ENCODE results near the gene MEIS2. TPM values are rescaled to one million over a fixed set of nuclear protein-coding genes. Genes with fewer than 3 reads are reported as not detected.

The MEIS2 gene
- total and polyA plus RNA-seq, 2 donors (not counting 3 experiments of a cell fraction or from before 2014, with no cell fraction given): 22.5 to 26.2 TPM

DNA sequence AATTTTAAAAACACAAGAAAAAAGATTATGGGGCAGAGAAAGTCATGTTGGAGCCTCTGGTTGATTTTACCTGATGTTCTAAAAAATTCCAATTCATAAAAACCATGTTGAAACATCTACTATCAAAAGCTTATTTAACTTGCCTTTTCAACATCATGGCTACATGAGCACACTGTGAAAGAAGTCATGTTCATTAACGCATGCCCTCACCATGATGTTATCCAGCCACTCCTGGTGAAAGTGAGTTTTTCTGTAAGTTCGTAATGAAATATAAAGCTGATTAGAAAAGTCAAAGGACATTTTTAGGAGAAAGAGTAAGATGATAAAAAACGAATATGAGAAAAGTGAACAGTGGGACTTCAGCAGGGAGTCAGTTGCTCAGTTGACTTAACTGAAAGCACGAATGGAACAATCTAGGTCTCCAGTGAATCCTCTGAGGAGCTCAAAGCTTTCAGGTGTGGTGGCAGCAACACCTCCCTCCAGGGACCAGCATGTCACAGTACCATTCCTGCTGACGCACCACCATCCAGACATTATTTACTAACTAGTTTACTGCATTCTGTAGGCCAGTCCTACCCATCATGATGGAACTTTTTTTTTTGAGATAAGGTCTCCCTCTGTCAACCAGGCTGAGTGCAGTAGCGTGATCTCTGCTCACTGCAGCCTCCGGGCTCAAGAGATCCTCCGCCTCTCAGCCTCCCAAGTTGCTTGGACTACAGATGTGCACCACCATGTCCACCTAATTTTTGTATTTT lies 95.2 kb downstream of the MEIS2 start:
- Histone ChIP-seq H3K36me3 (ENCODE audit: control insufficient read depth in 2 of 2, extremely low read depth in 1 of 2, insufficient read depth in 2 of 2, low read length in 2 of 2) (peaks cover 0 to 4% of the 10 kb centered on the region in 2 experiments), H3K9ac (replicated peaks; ENCODE audit: extremely low read depth, insufficient read depth, low read length) (no peak overlapping the region), H3K79me2 (ENCODE audit: control insufficient read depth, insufficient read depth, low read length) (no peaks in the 10 kb centered on the region), H2AFZ (ENCODE audit: low read depth, low read length) (no peak overlapping the region), H3K27ac (ENCODE audit: insufficient read depth, low read depth, low read length) (no peak overlapping the region), H3K4me2 (ENCODE audit: insufficient read depth, low read length) (no peak overlapping the region), H3K9me1 (replicated peaks; ENCODE audit: control insufficient read depth, extremely low read depth, insufficient read depth, low read length) (no peaks in the 10 kb centered on the region), H3K9me3 (replicated peaks; ENCODE audit: control insufficient read depth, insufficient read depth, low read length) (no peaks in the 10 kb centered on the region), H3K4me1 (ENCODE audit: control insufficient read depth, extremely low read depth, insufficient read depth, low read length) (no peaks in the 10 kb centered on the region), H3K4me3 (replicated peaks in 1 of 3; ENCODE audit: insufficient read depth in 1 of 3, low read depth in 1 of 3, low read length in 3 of 3) (no peak overlapping the region), H4K20me1 (replicated peaks; ENCODE audit: control insufficient read depth, extremely low read depth, insufficient read depth, low read length) (no peaks in the 10 kb centered on the region), H3K27me3 (ENCODE audit: control insufficient read depth in 2 of 2, insufficient read depth in 2 of 2, low read length in 2 of 2) (no peaks in the 10 kb centered on the region)
- TF ChIP-seq, protein P1, sequence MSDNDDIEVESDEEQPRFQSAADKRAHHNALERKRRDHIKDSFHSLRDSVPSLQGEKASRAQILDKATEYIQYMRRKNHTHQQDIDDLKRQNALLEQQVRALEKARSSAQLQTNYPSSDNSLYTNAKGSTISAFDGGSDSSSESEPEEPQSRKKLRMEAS (IDR thresholded peaks at IDR 0.05; ENCODE audit: insufficient read depth, insufficient read length): no peak
- TF ChIP-seq JUN (IDR thresholded peaks at IDR 0.05; ENCODE audit: borderline replicate concordance, insufficient read depth, insufficient read length, low read depth) (no peak), POLR2A (IDR thresholded peaks at IDR 0.05; ENCODE audit: low read depth, low read length) (no peak), EZH2 (IDR thresholded peaks at IDR 0.05; ENCODE audit: borderline replicate concordance, low read depth, low read length, severe bottlenecking) (no peak), FOS (IDR thresholded peaks at IDR 0.05; ENCODE audit: borderline replicate concordance, insufficient read depth, low read length) (no peak), MYC (IDR thresholded peaks at IDR 0.05; ENCODE audit: low read depth, low read length) (no peak), POLR2AphosphoS5 (IDR thresholded peaks at IDR 0.05; ENCODE audit: insufficient read depth, low read depth, low read length) (no peak), GATA2 (IDR thresholded peaks at IDR 0.05; ENCODE audit: insufficient read depth, insufficient read length, low read depth, low read length) (no peak)
- intact Hi-C loops (cut with micrococcal nuclease) (no loop called here), dilution Hi-C loops (cut with MboI; ENCODE audit: extremely low pct_ligation_motif_present, low sequenced_read_pairs) (no loop called here)
- CTCF ChIA-PET: no interaction called here
- POLR2A ChIA-PET: no interaction called here
- no TSS peak for BruUV-seq (replicated peaks)
- DNase-seq (ENCODE audit: low read depth, low spot score) (no peak), FAIRE-seq (no peak)
